Stimulated activated memory B cell treated with anti-CD40 and anti-IgM and Interleukin-4, amounts not matched to agents 10 μg/mL and 1 μg/mL and 100 μg/mL, for 72 hours (primary cell): ENCODE data around the gene TPPP2.
A peak's percentile ranks its signal among the peaks of the same experiment; 100 is the strongest.

Experiments
- ATAC-seq: fragments of 150-1000 bp; cut with Tn5 transposase; 2 replicates; pipeline ENCODE4 v1.10.0; 2021
- H3K27ac Mint-ChIP-seq: one replicate; pipeline ENCODE4 v1.8.0; 2022; ENCODE audit warnings: mild to moderate bottlenecking, mixed read lengths
- H3K27me3 Mint-ChIP-seq: one replicate; pipeline ENCODE4 v1.8.0; 2022; ENCODE audit warnings: mixed read lengths
- H3K36me3 Mint-ChIP-seq: one replicate; pipeline ENCODE4 v1.8.0; 2022; ENCODE audit warnings: mixed read lengths
- H3K4me1 Mint-ChIP-seq: one replicate; pipeline ENCODE4 v1.8.0; 2022; ENCODE audit warnings: mixed read lengths
- H3K4me3 Mint-ChIP-seq: one replicate; pipeline ENCODE4 v1.8.0; 2022; ENCODE audit warnings: mild to moderate bottlenecking, moderate library complexity, mixed read lengths
- H3K9me3 Mint-ChIP-seq: one replicate; pipeline ENCODE4 v1.8.0; 2022; ENCODE audit warnings: mixed read lengths

Gene TPPP2

GRCh38 chr14:21071225-21072030 is 41.4 kb downstream of the TPPP2 start:
- peak; percentile 83 for ATAC-seq
- Mint-ChIP-seq H3K4me3 (peak overlapping the region; percentile 77), H3K4me1 (peaks cover 42% of the 10 kb centered on the region), H3K27me3 (peaks cover 57% of the 10 kb centered on the region), H3K36me3 (no peaks in the 10 kb centered on the region), H3K9me3 (no peaks in the 10 kb centered on the region), H3K27ac (peak overlapping the region; percentile 13)

GRCh38 chr14:21072031-21072473 is 42.0 kb downstream of the TPPP2 start:
- H3K4me3 Mint-ChIP-seq = peak overlapping the region; percentile 77

GRCh38 chr14:21072781-21073339 is 42.8 kb downstream of the TPPP2 start:
- no peak for ATAC-seq
- Mint-ChIP-seq H3K27me3 (peaks cover 54% of the 10 kb centered on the region), H3K9me3 (no peaks in the 10 kb centered on the region), H3K4me1 (peaks cover 48% of the 10 kb centered on the region), H3K27ac (no peak overlapping the region), H3K4me3 (no peak overlapping the region), H3K36me3 (no peaks in the 10 kb centered on the region)

More at GRCh38 chr14:21072031-21072473, 42.0 kb downstream of the TPPP2 start:
- Mint-ChIP-seq H3K4me1 (peaks cover 42% of the 10 kb centered on the region), H3K36me3 (no peaks in the 10 kb centered on the region), H3K27me3 (peaks cover 54% of the 10 kb centered on the region), H3K9me3 (no peaks in the 10 kb centered on the region), H3K27ac (peak overlapping the region; percentile 13)
- no peak for ATAC-seq

- ATAC-seq = no peak
- peaks cover 46% of the 10 kb centered on the region for H3K27me3 Mint-ChIP-seq
- H3K4me3 Mint-ChIP-seq = no peak overlapping the region
- no peaks in the 10 kb centered on the region for H3K9me3 Mint-ChIP-seq
- no peak overlapping the region for H3K27ac Mint-ChIP-seq
- no peaks in the 10 kb centered on the region for H3K36me3 Mint-ChIP-seq
- H3K4me1 Mint-ChIP-seq = peaks cover 39% of the 10 kb centered on the region
Measured at GRCh38 chr14:21073921-21074320, 43.9 kb downstream of the TPPP2 start.

GRCh38 chr14:21074398-21075272 is 44.6 kb downstream of the TPPP2 start:
- Mint-ChIP-seq H3K27me3 (peaks cover 39% of the 10 kb centered on the region), H3K27ac (no peak overlapping the region), H3K4me3 (no peak overlapping the region), H3K9me3 (no peaks in the 10 kb centered on the region), H3K36me3 (no peaks in the 10 kb centered on the region), H3K4me1 (peaks cover 32% of the 10 kb centered on the region)
- no peak for ATAC-seq

GRCh38 chr14:21075719-21076437 is 45.9 kb downstream of the TPPP2 start:
- H3K4me3 Mint-ChIP-seq = no peak overlapping the region
- no peak for ATAC-seq
- no peaks in the 10 kb centered on the region for H3K36me3 Mint-ChIP-seq
- no peak overlapping the region for H3K27ac Mint-ChIP-seq
- H3K27me3 Mint-ChIP-seq = peaks cover 35% of the 10 kb centered on the region
- no peaks in the 10 kb centered on the region for H3K9me3 Mint-ChIP-seq
- peaks cover 24% of the 10 kb centered on the region for H3K4me1 Mint-ChIP-seq

GRCh38 chr14:21077672-21078071 is 47.7 kb downstream of the TPPP2 start:
- H3K4me1 Mint-ChIP-seq = peaks cover 6% of the 10 kb centered on the region
- H3K9me3 Mint-ChIP-seq = no peaks in the 10 kb centered on the region
- H3K4me3 Mint-ChIP-seq = no peak overlapping the region
- no peaks in the 10 kb centered on the region for H3K36me3 Mint-ChIP-seq
- peaks cover 47% of the 10 kb centered on the region for H3K27me3 Mint-ChIP-seq
- ATAC-seq = no peak
- H3K27ac Mint-ChIP-seq = no peak overlapping the region

GRCh38 chr14:21078287-21078686 is 48.3 kb downstream of the TPPP2 start:
- no peak for ATAC-seq
- Mint-ChIP-seq H3K4me1 (peaks cover 5% of the 10 kb centered on the region), H3K36me3 (no peaks in the 10 kb centered on the region), H3K4me3 (no peak overlapping the region), H3K27ac (no peak overlapping the region), H3K9me3 (no peaks in the 10 kb centered on the region), H3K27me3 (peaks cover 45% of the 10 kb centered on the region)

- no peaks in the 10 kb centered on the region for H3K9me3 Mint-ChIP-seq
- peaks cover 41% of the 10 kb centered on the region for H3K27me3 Mint-ChIP-seq
- peaks cover 5% of the 10 kb centered on the region for H3K4me1 Mint-ChIP-seq
- H3K36me3 Mint-ChIP-seq = no peaks in the 10 kb centered on the region
- H3K27ac Mint-ChIP-seq = no peak overlapping the region
- no peak for ATAC-seq
- H3K4me3 Mint-ChIP-seq = no peak overlapping the region
Measured at GRCh38 chr14:21078726-21079125, 48.7 kb downstream of the TPPP2 start.

- Mint-ChIP-seq H3K9me3 (no peaks in the 10 kb centered on the region), H3K27me3 (peaks cover 16% of the 10 kb centered on the region), H3K27ac (no peak overlapping the region), H3K4me1 (peaks cover 9% of the 10 kb centered on the region), H3K4me3 (no peak overlapping the region), H3K36me3 (no peaks in the 10 kb centered on the region)
- ATAC-seq = no peak
Measured at GRCh38 chr14:21081521-21082142, 51.6 kb downstream of the TPPP2 start.
